ENCODE data around the gene HOXD9.

DNA sequence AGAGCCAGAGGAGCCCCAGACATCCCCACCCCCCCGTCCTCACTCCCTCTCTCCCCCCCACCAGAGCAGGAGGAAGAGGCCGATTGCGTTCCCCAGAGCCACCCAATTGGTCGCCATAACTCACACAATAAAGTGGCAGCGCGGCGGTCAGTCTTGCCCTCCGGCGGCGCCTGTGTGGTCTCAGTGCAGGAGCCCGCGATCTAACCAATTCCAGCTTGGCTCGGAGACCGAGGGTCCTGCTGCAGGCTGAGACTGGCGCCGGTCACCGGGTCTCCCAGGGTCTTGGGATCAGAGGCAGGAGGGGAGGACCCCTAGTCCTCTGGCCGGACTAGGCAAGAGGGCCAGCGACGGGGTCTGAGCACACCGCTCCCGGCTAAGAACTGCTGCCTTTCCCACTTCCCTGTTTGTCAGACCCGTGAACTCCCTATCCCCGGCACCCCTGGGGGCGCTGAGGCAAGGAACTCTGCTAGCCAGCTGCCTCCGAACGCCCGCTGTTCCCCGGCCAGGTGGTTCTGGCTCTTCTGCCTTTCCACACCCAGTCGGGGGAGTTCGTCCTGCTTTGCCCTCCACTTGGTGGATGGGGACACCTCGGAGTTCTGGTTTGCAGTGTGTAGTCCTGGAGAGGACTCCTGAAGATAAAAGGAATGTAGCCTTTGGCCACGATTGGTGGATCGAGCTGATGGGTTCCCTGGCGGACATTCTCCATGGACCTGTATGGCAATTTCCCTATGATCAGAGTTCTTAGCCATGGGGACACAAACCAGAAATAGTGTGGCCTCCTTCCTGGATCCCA is 24.0 kb upstream of the HOXD9 start:
- TF ChIP-seq, protein P1, sequence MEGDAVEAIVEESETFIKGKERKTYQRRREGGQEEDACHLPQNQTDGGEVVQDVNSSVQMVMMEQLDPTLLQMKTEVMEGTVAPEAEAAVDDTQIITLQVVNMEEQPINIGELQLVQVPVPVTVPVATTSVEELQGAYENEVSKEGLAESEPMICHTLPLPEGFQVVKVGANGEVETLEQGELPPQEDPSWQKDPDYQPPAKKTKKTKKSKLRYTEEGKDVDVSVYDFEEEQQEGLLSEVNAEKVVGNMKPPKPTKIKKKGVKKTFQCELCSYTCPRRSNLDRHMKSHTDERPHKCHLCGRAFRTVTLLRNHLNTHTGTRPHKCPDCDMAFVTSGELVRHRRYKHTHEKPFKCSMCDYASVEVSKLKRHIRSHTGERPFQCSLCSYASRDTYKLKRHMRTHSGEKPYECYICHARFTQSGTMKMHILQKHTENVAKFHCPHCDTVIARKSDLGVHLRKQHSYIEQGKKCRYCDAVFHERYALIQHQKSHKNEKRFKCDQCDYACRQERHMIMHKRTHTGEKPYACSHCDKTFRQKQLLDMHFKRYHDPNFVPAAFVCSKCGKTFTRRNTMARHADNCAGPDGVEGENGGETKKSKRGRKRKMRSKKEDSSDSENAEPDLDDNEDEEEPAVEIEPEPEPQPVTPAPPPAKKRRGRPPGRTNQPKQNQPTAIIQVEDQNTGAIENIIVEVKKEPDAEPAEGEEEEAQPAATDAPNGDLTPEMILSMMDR (IDR thresholded peaks at IDR 0.05 in 8 of 11, conservative IDR thresholded peaks at IDR 0.05 in 3 of 11) = no peak
- TF ChIP-seq POLR2A (IDR thresholded peaks at IDR 0.05) = no peak
- TF ChIP-seq POLR2AphosphoS5 (IDR thresholded peaks at IDR 0.05) = no peak

Measured in spleen (tissue), 7 donors.